ENCODE results near the gene CDK5RAP1.
A peak's percentile ranks its signal among the peaks of the same experiment; 100 is the strongest.

The CDK5RAP1 gene

GRCh38 chr20:33373735-33374605 lies 27.3 kb downstream of the CDK5RAP1 start:
- peak; percentile 86 for DNase-seq

- no peak for DNase-seq
Measured at GRCh38 chr20:33372993-33373441, 28.3 kb downstream of the CDK5RAP1 start.

- peak; percentile 67 for DNase-seq
Measured at GRCh38 chr20:33370291-33370690, 31.0 kb downstream of the CDK5RAP1 start.

GRCh38 chr20:33362898-33363297 lies 38.4 kb downstream of the CDK5RAP1 start:
- DNase-seq: no peak

- DNase-seq: no peak
Measured at GRCh38 chr20:33359399-33360261, 41.7 kb downstream of the CDK5RAP1 start.

GRCh38 chr20:33353013-33353402 lies 48.3 kb downstream of the CDK5RAP1 start:
- no peak for DNase-seq

DNA sequence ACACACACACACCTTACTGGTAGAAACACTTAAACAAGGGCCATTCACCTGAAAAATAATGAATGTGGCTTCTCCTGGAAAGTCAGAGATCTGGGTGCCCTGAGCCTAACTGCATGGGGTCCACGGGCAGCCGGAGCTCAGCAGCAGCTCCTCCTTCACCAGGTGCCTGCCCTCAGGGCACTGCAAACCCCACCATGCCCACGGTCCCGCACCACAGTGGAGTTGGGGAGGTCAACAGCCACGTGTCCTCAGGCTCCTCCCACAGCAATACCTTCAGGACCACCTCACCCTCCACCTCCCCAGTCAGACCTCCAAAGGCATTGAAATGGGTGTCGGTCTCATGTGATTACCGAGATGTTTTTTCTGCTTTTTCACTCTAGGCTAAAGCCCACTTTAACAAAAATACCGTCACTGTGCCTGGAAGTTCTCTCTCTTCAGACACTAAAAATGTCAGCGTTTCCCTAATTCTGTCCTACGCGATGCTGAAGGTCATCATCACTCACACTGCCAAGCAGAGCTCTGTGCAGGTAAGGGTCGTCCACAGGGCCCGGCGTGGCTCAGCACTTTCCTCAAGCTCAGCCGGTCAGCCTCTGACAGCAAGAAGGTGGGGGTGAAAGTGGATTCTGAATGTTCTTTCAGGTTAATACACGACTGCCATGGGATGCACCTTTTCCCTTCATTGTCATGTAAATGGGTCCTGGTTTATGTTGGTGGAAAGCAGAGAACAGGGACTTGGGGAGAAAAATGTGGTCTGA lies 48.9 kb downstream of the CDK5RAP1 start:
- no peak for DNase-seq

GRCh38 chr20:33351696-33352095 lies 49.6 kb downstream of the CDK5RAP1 start:
- DNase-seq: no peak

DNA sequence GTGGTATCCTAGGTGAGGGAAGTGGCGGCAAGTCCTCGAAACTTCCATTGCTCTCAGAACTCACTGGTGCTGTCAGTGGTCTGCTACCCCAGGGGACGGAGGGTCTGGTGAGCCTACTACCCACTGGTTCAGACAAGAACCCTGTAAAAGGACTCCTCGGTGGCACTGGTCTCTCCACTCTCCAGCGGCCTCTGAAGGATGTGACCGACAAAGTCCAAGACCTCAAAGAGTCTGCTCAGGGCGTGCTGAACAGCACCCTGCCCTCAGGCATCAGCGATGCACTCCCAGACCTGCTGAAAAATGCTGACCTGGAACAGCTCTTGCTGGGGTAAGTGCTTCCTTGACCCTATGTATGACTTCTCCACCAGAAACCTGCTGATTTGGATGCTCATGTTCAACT lies 51.8 kb downstream of the CDK5RAP1 start:
- DNase-seq: no peak

- no peak for DNase-seq
Measured at GRCh38 chr20:33348136-33348937, 53.0 kb downstream of the CDK5RAP1 start.

- peak; percentile 61 for DNase-seq
Measured at GRCh38 chr20:33345342-33345741, 56.0 kb downstream of the CDK5RAP1 start.

GRCh38 chr20:33343521-33343920 lies 57.8 kb downstream of the CDK5RAP1 start:
- no peak for DNase-seq

- no peak for DNase-seq
Measured at GRCh38 chr20:33339515-33340058, 61.7 kb downstream of the CDK5RAP1 start.

DNA sequence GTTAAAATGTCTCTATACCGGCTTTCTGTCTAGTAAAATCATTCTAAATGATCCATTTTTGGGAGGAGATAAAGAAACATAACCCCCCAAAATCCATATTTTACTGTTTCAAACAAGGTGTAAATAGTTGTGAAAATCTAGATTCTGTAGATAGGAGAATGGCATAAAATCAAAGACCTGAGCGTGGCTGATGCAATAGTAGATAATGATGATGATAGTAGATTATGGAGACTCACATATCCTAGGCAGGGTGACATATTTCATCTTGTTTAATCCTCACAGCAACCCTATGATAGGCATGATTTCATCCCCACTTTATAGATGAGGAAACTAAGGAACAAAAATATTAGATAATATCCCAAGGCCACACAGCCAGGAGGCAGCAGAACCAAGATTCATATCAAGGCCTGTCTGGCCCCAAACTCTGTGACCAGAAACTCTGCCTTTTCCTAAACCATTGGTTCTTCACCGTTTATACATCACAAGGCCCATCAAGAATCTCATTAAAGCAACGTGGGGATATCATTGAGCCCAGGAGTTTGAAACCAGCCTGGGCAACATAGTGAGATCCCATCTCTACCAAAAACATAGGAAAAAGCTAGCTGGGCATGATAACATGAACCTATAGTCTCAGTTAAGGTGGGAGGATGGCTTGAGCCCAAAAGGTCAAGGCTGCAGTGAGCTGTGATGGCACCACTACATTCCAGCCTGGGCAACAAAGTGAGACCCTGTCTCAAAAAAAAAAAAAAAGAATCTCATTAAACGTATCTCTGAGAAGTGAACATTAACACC lies 62.7 kb downstream of the CDK5RAP1 start:
- no peak for DNase-seq

DNA sequence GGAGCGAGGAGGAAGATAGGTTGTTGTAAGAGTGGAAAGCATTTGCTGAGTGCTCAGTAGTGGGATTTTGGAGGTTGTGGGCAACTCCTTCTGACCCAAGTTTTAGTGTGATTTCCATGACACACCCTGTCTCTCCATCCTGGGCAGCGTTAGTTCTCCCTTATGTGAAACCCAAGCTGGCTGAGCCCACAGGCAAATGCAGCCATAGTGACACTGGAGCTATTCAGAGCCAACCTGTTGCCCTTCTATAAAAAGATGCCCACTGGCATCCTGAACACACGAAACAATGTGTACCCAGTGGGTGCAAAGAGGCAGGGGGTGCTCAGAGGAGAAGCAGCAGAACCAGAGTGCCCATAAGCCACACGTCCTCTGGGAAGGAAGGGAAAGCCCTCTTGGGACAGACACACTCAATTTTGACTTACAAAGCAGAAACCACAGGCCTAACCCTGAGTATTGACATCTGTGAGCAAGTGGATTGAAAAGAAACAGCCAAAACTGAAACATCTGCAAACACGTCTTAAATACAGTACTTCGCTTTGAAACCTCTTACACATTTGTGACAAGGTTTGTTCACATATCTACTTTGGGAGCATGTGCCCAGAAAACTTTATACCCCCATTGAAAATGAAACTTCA lies 63.7 kb downstream of the CDK5RAP1 start:
- DNase-seq: no peak

- DNase-seq: no peak
Measured at GRCh38 chr20:33337119-33337518, 64.2 kb downstream of the CDK5RAP1 start.

DNA sequence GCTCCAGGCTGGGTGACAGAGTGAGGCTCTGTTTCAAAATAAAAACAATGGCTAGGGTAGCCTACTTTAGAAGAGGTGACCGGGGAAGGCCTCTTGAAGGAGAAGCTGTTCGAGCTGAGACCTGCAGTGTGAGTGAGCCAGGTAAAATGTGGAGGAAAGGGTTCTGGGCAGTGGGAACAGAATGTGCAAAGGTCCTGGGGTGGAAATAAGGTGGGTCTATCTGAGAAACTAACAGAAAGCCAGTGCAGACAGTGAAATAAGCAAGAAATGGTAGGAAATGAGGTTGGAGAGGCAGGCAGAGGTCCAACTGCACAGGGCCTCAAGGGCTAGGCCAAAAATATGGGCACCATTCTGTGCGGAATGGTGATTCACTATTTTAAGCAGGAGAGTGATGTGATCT lies 64.9 kb downstream of the CDK5RAP1 start:
- DNase-seq: no peak

DNA sequence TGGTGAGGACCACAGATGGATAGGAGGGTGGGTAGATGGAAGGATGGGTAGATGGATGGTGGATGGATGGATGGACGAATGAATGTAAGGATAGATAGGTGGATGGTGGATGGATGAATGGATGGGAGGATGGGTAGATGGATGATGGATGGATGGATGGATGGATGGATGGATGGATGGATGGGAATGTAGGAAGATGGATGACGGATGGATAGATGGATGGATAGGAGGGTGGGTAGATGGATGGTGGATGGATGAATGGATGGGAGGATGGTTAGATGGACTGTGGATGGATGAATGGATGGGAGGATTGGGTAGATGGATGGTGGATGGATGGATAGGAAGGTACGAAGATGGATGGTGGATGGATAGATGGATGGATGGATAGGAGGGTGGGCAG lies 67.2 kb downstream of the CDK5RAP1 start:
- no peak for DNase-seq

- DNase-seq: no peak
Measured at GRCh38 chr20:33333616-33334015, 67.7 kb downstream of the CDK5RAP1 start.

DNA sequence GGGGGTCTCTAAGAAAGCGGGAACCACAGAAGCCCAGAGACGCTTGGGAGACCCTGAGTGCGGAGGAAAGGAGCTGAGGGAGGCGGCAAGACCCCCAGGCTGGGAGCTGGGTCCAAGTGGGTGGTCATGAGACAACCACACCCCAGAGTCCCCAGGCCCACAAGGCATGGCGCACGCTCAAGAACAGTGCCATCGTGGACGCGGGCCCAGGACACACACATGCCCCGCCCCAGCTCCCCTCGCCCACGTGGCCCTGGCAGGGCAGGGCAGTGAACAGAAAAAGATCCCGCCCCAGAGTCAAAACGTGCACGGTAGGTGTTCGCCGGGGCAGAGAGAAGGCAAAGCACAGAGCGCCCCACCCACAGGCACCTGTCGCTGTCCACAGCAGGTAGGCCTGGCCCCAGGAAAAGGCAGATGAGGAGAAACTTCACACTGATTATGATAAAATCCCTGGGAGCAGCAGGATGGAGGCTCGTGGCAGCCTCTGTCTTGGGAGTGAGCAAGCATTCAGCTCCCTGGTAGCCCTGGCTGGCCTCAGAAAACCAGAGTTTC lies 68.3 kb downstream of the CDK5RAP1 start:
- no peak for DNase-seq

Measured in NCI-H510A treated with DMSO at 0.1 percent for 48 hours (cell line).